PC-3 (cell line): Measurements from ENCODE around the gene SPINK1. TPM values are rescaled to one million over a fixed set of nuclear protein-coding genes. Genes with fewer than 3 reads are reported as not detected.

Experiments
- ATAC-seq: fragments of 200-7000 bp; cut with Tn5 transposase; 2 replicates; pipeline ENCODE4 v1.9.1; 2020; ENCODE audit warnings: mild to moderate bottlenecking, moderate library complexity
- BruUV-seq: library from RNA; stranded (reverse); fragments of 400-500 nt; replicated peaks from 2 replicates; lab custom pipeline; 2021; lab: Mats Ljungman, UMichigan
- CTCF ChIA-PET: fragments of 300-600 bp; sonication (Branson Sonifier 250); formaldehyde crosslinking; loops from one replicate; lab custom pipeline; 2022; ENCODE audit warnings: antibody characterized with exemption; lab: Charles Lee
- POLR2A ChIA-PET: fragments of 300-600 bp; sonication (Branson Sonifier 250); formaldehyde crosslinking; loops from one replicate; lab custom pipeline; 2022; ENCODE audit warnings: antibody characterized with exemption; ENCODE audit not compliant: unreplicated experiment; lab: Charles Lee
- DNase-seq: peaks from one replicate; pipeline ENCODE4 v3.0.0-alpha.2; 2015
- H2AFZ ChIP-seq: fragments of 300-600 bp; sonication (generic); 2 replicates; pipeline ENCODE4 v1.6.0; 2016; ENCODE audit warnings: antibody characterized with exemption, low read length
- H3F3A ChIP-seq: fragments of 300-600 bp; sonication (generic); one replicate; pipeline ENCODE4 v1.6.0; 2017; ENCODE audit warnings: antibody characterized with exemption, low read length, control low read depth, mild to moderate bottlenecking; ENCODE audit not compliant: unreplicated experiment
- H3K27ac ChIP-seq: fragments of 300-600 bp; sonication (generic); 2 replicates; pipeline ENCODE4 v1.5.1; 2016; ENCODE audit warnings: mild to moderate bottlenecking, low read length
- H3K27me3 ChIP-seq: fragments of 300-600 bp; sonication (generic); 2 replicates; pipeline ENCODE4 v1.6.1; 2016; ENCODE audit warnings: low read length, mixed read lengths
- H3K36me3 ChIP-seq: fragments of 300-600 bp; sonication (generic); 2 replicates; pipeline ENCODE4 v1.6.1; 2016; ENCODE audit warnings: low read depth, mixed run types, low read length, mixed read lengths
- H3K4me1 ChIP-seq: fragments of 300-600 bp; sonication (generic); 2 replicates; pipeline ENCODE4 v1.5.1; 2016; ENCODE audit warnings: low read length; ENCODE audit not compliant: insufficient read depth
- H3K4me2 ChIP-seq: fragments of 300-600 bp; sonication (generic); 2 replicates; pipeline ENCODE4 v1.6.0; 2016; ENCODE audit warnings: low read length
- H3K4me3 ChIP-seq: fragments of 300-600 bp; sonication (generic); 2 replicates; pipeline ENCODE4 v1.5.1; 2016; ENCODE audit warnings: mild to moderate bottlenecking, low read length, mixed read lengths
- H3K79me2 ChIP-seq: fragments of 300-600 bp; sonication (generic); 2 replicates; pipeline ENCODE4 v1.6.1; 2017; ENCODE audit warnings: low read length, mixed read lengths
- H3K9ac ChIP-seq: fragments of 300-600 bp; sonication (generic); 2 replicates; pipeline ENCODE4 v1.6.0; 2016; ENCODE audit warnings: mild to moderate bottlenecking, low read length
- H3K9me2 ChIP-seq: fragments of 300-600 bp; sonication (generic); replicated peaks from 2 replicates; pipeline ENCODE4 v1.6.1; 2016; ENCODE audit warnings: mixed run types, low read length, mixed read lengths
- H3K9me3 ChIP-seq: fragments of 300-600 bp; sonication (generic); 2 replicates; pipeline ENCODE4 v1.6.1; 2016; ENCODE audit warnings: low read length, mixed read lengths
- H4K20me1 ChIP-seq: fragments of 300-600 bp; sonication (generic); 2 replicates; pipeline ENCODE4 v1.6.1; 2016; ENCODE audit warnings: low read length, mixed read lengths
- CTCF ChIP-seq: fragments of 300-600 bp; sonication (generic); conservative IDR thresholded peaks from 2 replicates; pipeline ENCODE4 v1.5.1; 2017; ENCODE audit warnings: antibody characterized with exemption, low read depth, mild to moderate bottlenecking, low read length
- EZH2 ChIP-seq: fragments of 300-600 bp; sonication (generic); IDR thresholded peaks from one replicate; pipeline ENCODE4 v1.6.1; 2017; ENCODE audit warnings: antibody characterized with exemption, mild to moderate bottlenecking, low read length; ENCODE audit not compliant: unreplicated experiment
- EZH2phosphoT487 ChIP-seq: fragments of 300-600 bp; sonication (generic); IDR thresholded peaks from 2 replicates; pipeline ENCODE4 v1.6.1; 2018; ENCODE audit warnings: mild to moderate bottlenecking, antibody characterized with exemption, low read length, borderline replicate concordance
- intact Hi-C: fragments of 100-400 bp; cut with micrococcal nuclease; formaldehyde crosslinking; loops from 2 replicates; pipeline ENCODE4 v1.9.0; 2023
- total RNA-seq: library from RNA; depleted of rRNA; stranded (reverse); fragments of >200 nt; gene quantifications from 2 replicates; pipeline ENCODE4 v1.2.3, GENCODE V29; 2014

SPINK1 gene
- total RNA-seq, 1 experiment from 2014 or later: not detected

GRCh38 chr5:147878066-147878759 lies 46.7 kb upstream of the SPINK1 start, which contains the start of gene SCGB3A2:
Gene SCGB3A2, plus strand, starts transcription at chr5:147878711. Its CDS starts 93 bp downstream, at chr5:147878804.
- H4K20me1 ChIP-seq: no peaks in the 10 kb centered on the region
- ATAC-seq (no peak), DNase-seq (no peak)
- no peaks in the 10 kb centered on the region for H3F3A ChIP-seq
- H3K27me3 ChIP-seq: no peaks in the 10 kb centered on the region
- peaks cover 11% of the 10 kb centered on the region; the same call in 1 of the 2 replicates for H3K36me3 ChIP-seq
- peaks cover 16% of the 10 kb centered on the region for H3K4me1 ChIP-seq
- H3K4me2 ChIP-seq: no peak within 1 kb of the TSS
- CTCF ChIA-PET: no interaction called here
- no peak within 1 kb of the TSS for H3K27ac ChIP-seq
- H3K4me3 ChIP-seq: no peak within 1 kb of the TSS
- POLR2A ChIA-PET: no interaction called here
- H3K9me3 ChIP-seq: no peaks in the 10 kb centered on the region
- H2AFZ ChIP-seq: no peak within 1 kb of the TSS
- no peak within 1 kb of the TSS for H3K9ac ChIP-seq
- no peaks in the 10 kb centered on the region for H3K9me2 ChIP-seq
- intact Hi-C loops: no loop called here
- H3K79me2 ChIP-seq: no peaks in the 10 kb centered on the region
- BruUV-seq: no TSS peak
- TF ChIP-seq EZH2 (no peak), EZH2phosphoT487 (no peak), CTCF (no peak)

GRCh38 chr5:147876626-147877025 lies 45.2 kb upstream of the SPINK1 start:
- H3K27me3 ChIP-seq: no peaks in the 10 kb centered on the region
- H3K36me3 ChIP-seq: peaks cover 11% of the 10 kb centered on the region; the same call in 1 of the 2 replicates
- H4K20me1 ChIP-seq: no peaks in the 10 kb centered on the region
- no peaks in the 10 kb centered on the region for H3F3A ChIP-seq
- peak; percentile 64 for DNase-seq
- no peak overlapping the region for H3K4me3 ChIP-seq
- ChIA-PET POLR2A (no interaction called here), CTCF (no interaction called here)
- H3K4me1 ChIP-seq: peaks cover 16% of the 10 kb centered on the region
- TF ChIP-seq CTCF (no peak), EZH2 (no peak), EZH2phosphoT487 (no peak)
- H3K4me2 ChIP-seq: no peak overlapping the region
- H3K27ac ChIP-seq: peak overlapping the region; percentile 18
- no peak overlapping the region for H3K9ac ChIP-seq
- H2AFZ ChIP-seq: no peak overlapping the region
- intact Hi-C loops: no loop called here
- no TSS peak for BruUV-seq
- no peak for ATAC-seq
- no peaks in the 10 kb centered on the region for H3K79me2 ChIP-seq
- no peaks in the 10 kb centered on the region for H3K9me2 ChIP-seq
- no peaks in the 10 kb centered on the region for H3K9me3 ChIP-seq

GRCh38 chr5:147876141-147876540 lies 44.7 kb upstream of the SPINK1 start:
- no peaks in the 10 kb centered on the region for H3K79me2 ChIP-seq
- H3K4me2 ChIP-seq: no peak overlapping the region
- no peaks in the 10 kb centered on the region for H3F3A ChIP-seq
- TF ChIP-seq EZH2phosphoT487 (no peak), CTCF (no peak), EZH2 (no peak)
- H3K9ac ChIP-seq: no peak overlapping the region
- intact Hi-C loops: no loop called here
- ATAC-seq (no peak), DNase-seq (no peak)
- no peaks in the 10 kb centered on the region for H3K27me3 ChIP-seq
- ChIA-PET CTCF (interaction anchor here (0.6 kb wide), 1 partner anchor 186 kb away, joined by 3 read pairs; no protein-coding TSS in a partner anchor), POLR2A (no interaction called here)
- no peak overlapping the region for H2AFZ ChIP-seq
- no peaks in the 10 kb centered on the region for H3K9me3 ChIP-seq
- H3K9me2 ChIP-seq: no peaks in the 10 kb centered on the region
- H3K27ac ChIP-seq: peak overlapping the region; percentile 18
- no peak overlapping the region for H3K4me3 ChIP-seq
- H3K4me1 ChIP-seq: peaks cover 16% of the 10 kb centered on the region
- no TSS peak for BruUV-seq
- H3K36me3 ChIP-seq: peaks cover 10% of the 10 kb centered on the region; the same call in 1 of the 2 replicates
- no peaks in the 10 kb centered on the region for H4K20me1 ChIP-seq
